Gastroesophageal sphincter (tissue), 4 donors: ENCODE measurements around the gene NAV2. TPM values are rescaled to one million over a fixed set of nuclear protein-coding genes. Genes with fewer than 3 reads are reported as not detected.

Experiments
- ATAC-seq: fragments of 150-250 bp; one replicate; pipeline ENCODE4 v1.9.1; 2016; ENCODE audit warnings: mild to moderate bottlenecking, moderate library complexity
- H3K27ac ChIP-seq, 4 donors: fragments of 200-600 bp; sonication (generic) in 3 of 4; 1 replicate in 3 of 4; 2 replicates in 1 of 4; pipeline ENCODE4 v1.5.1; 2016 to 2019
- H3K27me3 ChIP-seq: fragments of 200-600 bp; sonication (generic); one replicate; pipeline ENCODE4 v1.5.1; 2019
- H3K36me3 ChIP-seq, 2 donors: fragments of 200-600 bp; sonication (generic); one replicate each; pipeline ENCODE4 v1.5.1; 2019; ENCODE audit warnings: control low read depth in 1 of 2
- H3K4me1 ChIP-seq, 3 donors: fragments of 200-600 bp; sonication (generic); 1 replicate in 2 of 3; 2 replicates in 1 of 3; pipeline ENCODE4 v1.5.1; 2016 to 2019; ENCODE audit warnings: control low read depth in 2 of 3
- H3K4me3 ChIP-seq, 2 donors: fragments of 200-600 bp; sonication (generic); one replicate each; pipeline ENCODE4 v1.5.1; 2019; ENCODE audit warnings: mild to moderate bottlenecking in 1 of 2, moderate library complexity in 1 of 2
- H3K9me3 ChIP-seq, 3 donors: fragments of 200-600 bp; sonication (generic); one replicate each; pipeline ENCODE4 v1.5.1; 2017 to 2019; ENCODE audit warnings: control low read depth in 2 of 3
- EP300 ChIP-seq: sonication (generic); formaldehyde crosslinking; IDR thresholded peaks from one replicate; pipeline ENCODE4 v1.6.1; 2017; ENCODE audit warnings: antibody characterized with exemption, mild to moderate bottlenecking
- POLR2A ChIP-seq, 2 donors: fragments of 450-650 bp; IDR thresholded peaks; one replicate each; pipeline ENCODE4 v1.6.1; 2017; ENCODE audit warnings: antibody characterized with exemption in 2 of 2, mild to moderate bottlenecking in 2 of 2, moderate library complexity in 1 of 2
- POLR2AphosphoS5 ChIP-seq: sonication (generic); formaldehyde crosslinking; IDR thresholded peaks from one replicate; pipeline ENCODE4 v1.6.1; 2017; ENCODE audit warnings: antibody characterized with exemption
- WGBS, 2 donors: methylation state at CpG; one replicate each; pipeline ENCODE4 v1.1.5; 2018; ENCODE audit warnings: low coverage in 1 of 2; 5-methylcytosine and 5-hydroxymethylcytosine counted together
- total RNA-seq, 4 donors: library from RNA; depleted of rRNA; stranded (reverse); fragments of >200 nt; gene quantifications; one replicate each; pipeline ENCODE4 v1.1.0, GENCODE V29; 2016
- TF ChIP-seq, protein P1 (sequence below), 4 experiments: fragments of 200-600 bp in 2 of 4; fragments of 450-650 bp in 2 of 4; sonication (generic) in 1 of 4; IDR thresholded peaks; one replicate each; pipeline ENCODE4 v1.5.1; 2017 to 2019; ENCODE audit warnings: antibody characterized with exemption in 4 of 4, mild to moderate bottlenecking in 2 of 4, moderate library complexity in 2 of 4

The NAV2 gene
- total RNA-seq, 4 donors from 2014 or later = 19.5 to 57.1 (median 43.4) TPM

DNA sequence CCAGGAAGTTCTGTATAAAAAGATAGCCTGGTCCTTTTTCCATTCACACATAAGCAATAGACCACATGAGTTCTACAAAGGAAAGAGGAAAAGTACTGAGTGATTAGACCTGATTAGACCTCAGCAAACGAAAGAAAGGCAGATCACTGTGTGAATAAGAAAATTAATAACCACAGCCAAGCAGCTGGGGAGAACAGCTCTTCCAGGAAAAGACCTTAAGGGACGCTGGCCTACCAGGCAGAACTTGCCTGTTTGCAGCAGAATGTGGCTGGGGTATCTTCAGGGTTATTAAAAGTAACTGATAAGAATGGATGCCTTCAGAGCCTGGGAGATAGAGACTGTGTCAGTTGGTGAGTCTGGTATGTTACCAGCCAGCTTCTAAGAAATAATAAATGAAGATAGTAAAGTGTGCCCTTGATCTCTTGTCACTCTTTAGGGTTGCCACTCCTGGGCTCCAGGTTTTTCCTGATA is 274.7 kb downstream of the NAV2 start:
- no peak for ATAC-seq

DNA sequence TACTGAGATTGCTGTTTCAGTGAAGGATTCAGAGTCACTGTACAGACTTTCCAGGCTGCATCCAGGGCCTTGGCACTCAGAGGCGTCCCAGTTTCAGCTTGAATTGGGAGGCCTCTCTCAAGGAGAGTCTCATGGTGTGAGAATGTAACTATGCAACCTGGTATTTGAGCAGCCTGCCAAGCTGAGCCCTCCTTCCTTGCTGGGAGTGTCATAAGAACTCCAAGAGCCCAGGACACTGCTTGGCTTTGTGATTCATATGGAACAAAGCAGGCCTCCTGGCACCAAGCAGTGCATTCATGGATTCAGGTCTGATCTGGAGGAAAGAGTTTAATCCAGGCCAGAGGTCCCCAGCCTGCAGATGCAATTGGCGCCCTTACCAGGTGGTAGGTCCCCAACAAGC is 276.0 kb downstream of the NAV2 start:
- peaks cover 7 to 52% (median 10%) of the 10 kb centered on the region in 3 donors for H3K4me1 ChIP-seq
- peak; percentile 92 for ATAC-seq
- TF ChIP-seq EP300 (no peak), POLR2AphosphoS5 (peak; percentile 62), POLR2A (IDR thresholded peaks at IDR 0.05) (no peak)
- TF ChIP-seq, protein P1, sequence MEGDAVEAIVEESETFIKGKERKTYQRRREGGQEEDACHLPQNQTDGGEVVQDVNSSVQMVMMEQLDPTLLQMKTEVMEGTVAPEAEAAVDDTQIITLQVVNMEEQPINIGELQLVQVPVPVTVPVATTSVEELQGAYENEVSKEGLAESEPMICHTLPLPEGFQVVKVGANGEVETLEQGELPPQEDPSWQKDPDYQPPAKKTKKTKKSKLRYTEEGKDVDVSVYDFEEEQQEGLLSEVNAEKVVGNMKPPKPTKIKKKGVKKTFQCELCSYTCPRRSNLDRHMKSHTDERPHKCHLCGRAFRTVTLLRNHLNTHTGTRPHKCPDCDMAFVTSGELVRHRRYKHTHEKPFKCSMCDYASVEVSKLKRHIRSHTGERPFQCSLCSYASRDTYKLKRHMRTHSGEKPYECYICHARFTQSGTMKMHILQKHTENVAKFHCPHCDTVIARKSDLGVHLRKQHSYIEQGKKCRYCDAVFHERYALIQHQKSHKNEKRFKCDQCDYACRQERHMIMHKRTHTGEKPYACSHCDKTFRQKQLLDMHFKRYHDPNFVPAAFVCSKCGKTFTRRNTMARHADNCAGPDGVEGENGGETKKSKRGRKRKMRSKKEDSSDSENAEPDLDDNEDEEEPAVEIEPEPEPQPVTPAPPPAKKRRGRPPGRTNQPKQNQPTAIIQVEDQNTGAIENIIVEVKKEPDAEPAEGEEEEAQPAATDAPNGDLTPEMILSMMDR (IDR thresholded peaks at IDR 0.05) = no peak

More for the DNA sequence above, 274.7 kb downstream of the NAV2 start:
- TF ChIP-seq EP300 = no peak
- TF ChIP-seq, protein P1 (IDR thresholded peaks at IDR 0.05) = no peak
- no peak for TF ChIP-seq POLR2AphosphoS5
- TF ChIP-seq POLR2A (IDR thresholded peaks at IDR 0.05) = no peak
- H3K4me3 ChIP-seq = no peak overlapping the region
- peaks cover 10 to 64% (median 15%) of the 10 kb centered on the region in 3 donors for H3K4me1 ChIP-seq
- H3K36me3 ChIP-seq = peaks cover 0 to 29% of the 10 kb centered on the region in 2 donors
- peak overlapping the region; percentile 70 to 84 (median 78) for H3K27ac ChIP-seq
- no peaks in the 10 kb centered on the region for H3K9me3 ChIP-seq
- WGBS, 2 donors = 50 to 53% methylated on average over 1 to 2 of the region's 2 CpGs
- H3K27me3 ChIP-seq = no peaks in the 10 kb centered on the region

DNA sequence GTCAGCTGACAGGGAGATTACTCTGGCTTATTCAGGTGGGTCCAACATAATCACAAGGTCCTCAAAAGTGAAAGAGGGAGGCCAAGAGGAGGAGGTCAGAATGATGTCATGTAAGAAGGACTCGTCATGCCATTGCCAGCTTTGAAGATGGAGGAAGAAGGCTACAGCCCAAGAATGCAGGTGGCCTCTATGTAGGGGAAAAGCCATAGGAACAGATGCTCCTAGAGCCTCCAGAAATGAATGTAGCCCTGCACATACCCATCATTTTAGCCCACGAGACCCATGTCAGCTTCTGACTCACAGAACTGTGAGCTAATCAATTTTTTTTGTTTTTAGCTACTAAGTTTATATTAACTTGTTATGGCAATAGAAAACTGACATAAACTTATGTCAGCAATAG is 276.6 kb downstream of the NAV2 start:
- Histone ChIP-seq H3K9me3 (no peaks in the 10 kb centered on the region), H3K36me3 (peaks cover 0 to 33% of the 10 kb centered on the region in 2 donors), H3K4me1 (peaks cover 7 to 47% (median 10%) of the 10 kb centered on the region in 3 donors), H3K27ac (peak overlapping the region; percentile 74 to 80 (median 76)), H3K27me3 (no peaks in the 10 kb centered on the region), H3K4me3 (no peak overlapping the region)
- 35 to 68% methylated on average over 2 of the region's 2 CpGs for WGBS, 2 donors
- no peak for ATAC-seq
- TF ChIP-seq, protein P1 (IDR thresholded peaks at IDR 0.05) = no peak
- TF ChIP-seq POLR2AphosphoS5 (no peak), EP300 (no peak), POLR2A (IDR thresholded peaks at IDR 0.05) (no peak)

More for the DNA sequence above, 276.0 kb downstream of the NAV2 start:
- Histone ChIP-seq H3K36me3 (peaks cover 0 to 36% of the 10 kb centered on the region in 2 donors), H3K9me3 (no peaks in the 10 kb centered on the region), H3K27ac (peak overlapping the region; percentile 74 to 84 (median 78)), H3K27me3 (no peaks in the 10 kb centered on the region), H3K4me3 (no peak overlapping the region)
- 50% methylated on average over 1 of the region's 2 CpGs; no CpG with 5 or more reads in 1 of the 2 donors for WGBS, 2 donors

DNA sequence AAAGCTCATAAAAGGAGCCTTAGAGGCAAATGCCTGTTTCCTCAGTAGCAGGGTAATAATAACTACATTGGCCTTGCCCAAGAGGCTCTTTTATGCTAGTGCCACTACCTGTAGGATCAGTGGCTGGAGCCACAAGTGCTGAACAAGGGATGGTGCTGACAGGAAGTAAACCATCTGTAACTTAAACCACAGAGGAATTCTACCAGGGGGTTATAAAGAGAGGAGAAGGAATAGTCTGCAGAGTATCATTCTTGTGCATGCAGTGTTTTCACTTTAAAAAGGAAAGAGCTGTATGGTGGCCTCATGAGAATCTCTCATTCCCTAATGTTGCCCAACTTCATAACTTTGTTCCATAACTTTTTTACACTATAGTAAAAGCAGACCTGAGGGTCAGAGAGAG is 279.5 kb downstream of the NAV2 start:
- H3K4me3 ChIP-seq = no peak overlapping the region
- TF ChIP-seq EP300 = no peak
- TF ChIP-seq, protein P1 (IDR thresholded peaks at IDR 0.05) = no peak
- no peak for TF ChIP-seq POLR2AphosphoS5
- no peak for TF ChIP-seq POLR2A (IDR thresholded peaks at IDR 0.05)
- no peak for ATAC-seq
- peaks cover 7 to 49% (median 10%) of the 10 kb centered on the region in 3 donors for H3K4me1 ChIP-seq
- peaks cover 0 to 31% of the 10 kb centered on the region in 2 donors for H3K36me3 ChIP-seq
- no peak overlapping the region for H3K27ac ChIP-seq
- no peaks in the 10 kb centered on the region for H3K27me3 ChIP-seq
- no peaks in the 10 kb centered on the region for H3K9me3 ChIP-seq

DNA sequence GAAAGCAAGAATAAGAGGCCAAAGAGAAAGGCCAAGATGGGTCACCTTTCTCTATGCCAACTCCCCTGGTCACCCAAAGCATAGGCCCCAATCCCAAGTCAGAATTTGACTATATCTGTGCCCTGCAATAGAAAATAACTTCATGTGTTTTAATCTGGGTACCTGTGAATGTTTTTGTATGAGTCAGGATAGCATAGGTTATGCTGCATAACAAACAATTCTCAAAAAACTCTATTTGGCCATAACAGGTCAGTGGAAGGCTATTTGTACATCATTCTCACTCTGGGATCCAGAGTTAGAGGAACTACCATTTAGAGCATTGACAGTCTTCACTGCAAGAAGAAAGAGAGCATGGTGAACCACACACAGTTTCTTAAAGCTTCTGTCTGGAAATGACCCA is 280.4 kb downstream of the NAV2 start:
- no peak for ATAC-seq
- no peaks in the 10 kb centered on the region for H3K27me3 ChIP-seq
- TF ChIP-seq EP300 (no peak), POLR2AphosphoS5 (no peak), POLR2A (IDR thresholded peaks at IDR 0.05) (no peak)
- TF ChIP-seq, protein P1 (IDR thresholded peaks at IDR 0.05) = no peak
- peaks cover 3 to 40% (median 5%) of the 10 kb centered on the region in 3 donors for H3K4me1 ChIP-seq
- no peak overlapping the region for H3K4me3 ChIP-seq
- H3K27ac ChIP-seq = no peak overlapping the region
- peaks cover 0 to 38% of the 10 kb centered on the region in 2 donors for H3K36me3 ChIP-seq
- H3K9me3 ChIP-seq = no peaks in the 10 kb centered on the region
